B cell (primary cell): ENCODE measurements around the gene ADPRH.
"Not testable (repeated sequence)": the region's sequence is repeated elsewhere in the genome, so short reads cannot be mapped to it uniquely, and the experiment has no call there.

Experiments used
- CTCF ChIP-seq: fragments of 200-600 bp; IDR thresholded peaks from one replicate; pipeline ENCODE4 v1.8.0; 2022; ENCODE audit warnings: antibody characterized with exemption, mild to moderate bottlenecking
- EZH2 ChIP-seq: IDR thresholded peaks from 2 replicates; pipeline ENCODE4 v1.6.1; 2012; ENCODE audit warnings: borderline replicate concordance, low read depth, mild to moderate bottlenecking, moderate library complexity, low read length; ENCODE audit not compliant: insufficient read depth, poor library complexity, severe bottlenecking

- TF ChIP-seq EZH2, CTCF: not testable (repeated sequence)
Observed at GRCh38 chr3:119563334-119563733, 16.0 kb upstream of the ADPRH start.
